Keratinocyte (primary cell): Measurements from ENCODE around the gene PIK3CB. TPM values are rescaled to one million over a fixed set of nuclear protein-coding genes. Genes with fewer than 3 reads are reported as not detected.

Source experiments
- DNase-seq: peaks from one replicate; pipeline ENCODE4 v3.0.0-alpha.2; 2011; ENCODE audit warnings: low read depth, missing footprints, low spot score
- FAIRE-seq: peaks from 2 replicates; lab custom pipeline; 2011; peaks lifted over from hg19 to GRCh38; lab: Jason Lieb, UNC
- H2AFZ ChIP-seq: 2 replicates; pipeline ENCODE4 v1.6.0; 2012; ENCODE audit warnings: low read length, control low read depth, inconsistent platforms; ENCODE audit not compliant: control insufficient read depth
- H3K27ac ChIP-seq: 2 replicates; pipeline ENCODE4 v1.5.1; 2011; ENCODE audit warnings: low read length; ENCODE audit not compliant: control insufficient read depth, insufficient read depth
- H3K27me3 ChIP-seq: 3 replicates; pipeline ENCODE4 v1.6.0; 2011; ENCODE audit warnings: low read length; ENCODE audit not compliant: control insufficient read depth, insufficient read depth; ENCODE audit errors: extremely low read depth
- H3K36me3 ChIP-seq, 2 experiments: 2 replicates in 1 of 2; 3 replicates in 1 of 2; pipeline ENCODE4 v1.5.1; 2011; ENCODE audit warnings: low read length in 2 of 2, mild to moderate bottlenecking in 1 of 2; ENCODE audit not compliant: control insufficient read depth in 2 of 2, insufficient read depth in 2 of 2; ENCODE audit errors: extremely low read depth in 1 of 2
- H3K4me1 ChIP-seq: 3 replicates; pipeline ENCODE4 v1.5.1; 2011; ENCODE audit warnings: low read length; ENCODE audit not compliant: control insufficient read depth, insufficient read depth; ENCODE audit errors: extremely low read depth
- H3K4me2 ChIP-seq: 3 replicates; pipeline ENCODE4 v1.6.0; 2011; ENCODE audit warnings: low read depth, low read length; ENCODE audit not compliant: control insufficient read depth, insufficient read depth; ENCODE audit errors: extremely low read depth
- H3K4me3 ChIP-seq, 3 experiments: fragments of 200-600 bp in 1 of 3; sonication (generic) in 1 of 3; 2 replicates in 2 of 3; 3 replicates in 1 of 3; pipeline ENCODE4 v1.5.1; 2011 to 2016; ENCODE audit warnings: low read length in 3 of 3, mild to moderate bottlenecking in 3 of 3, control low read depth in 2 of 3, inconsistent platforms in 1 of 3, low read depth in 1 of 3, mixed read lengths in 1 of 3, mixed run types in 1 of 3, moderate library complexity in 1 of 3; ENCODE audit not compliant: control insufficient read depth in 2 of 3, insufficient read depth in 2 of 3; ENCODE audit errors: extremely low read depth in 1 of 3
- H3K79me2 ChIP-seq: 2 replicates; pipeline ENCODE4 v1.6.0; 2012; ENCODE audit warnings: low read length; ENCODE audit not compliant: control insufficient read depth, insufficient read depth
- H3K9ac ChIP-seq: 3 replicates; pipeline ENCODE4 v1.6.0; 2011; ENCODE audit warnings: low read length; ENCODE audit not compliant: control insufficient read depth, insufficient read depth; ENCODE audit errors: extremely low read depth
- H3K9me1 ChIP-seq: 3 replicates; pipeline ENCODE4 v1.6.0; 2011; ENCODE audit warnings: low read length; ENCODE audit not compliant: control insufficient read depth, insufficient read depth; ENCODE audit errors: extremely low read depth
- H3K9me3 ChIP-seq: 2 replicates; pipeline ENCODE4 v1.5.1; 2012; ENCODE audit warnings: low read depth, low read length; ENCODE audit not compliant: control insufficient read depth
- H4K20me1 ChIP-seq: 3 replicates; pipeline ENCODE4 v1.6.0; 2011; ENCODE audit warnings: low read length; ENCODE audit not compliant: control insufficient read depth, insufficient read depth; ENCODE audit errors: extremely low read depth
- EZH2 ChIP-seq: IDR thresholded peaks from one replicate; pipeline ENCODE4 v1.6.1; 2012; ENCODE audit warnings: inconsistent platforms, mild to moderate bottlenecking, low read length, moderate library complexity
- dilution Hi-C: fragments of 300-500 bp; cut with MboI; formaldehyde crosslinking; loops from one replicate; pipeline ENCODE4 v1.7.0; 2020; ENCODE audit warnings: low sequenced_read_pairs; ENCODE audit not compliant: extremely low pct_ligation_motif_present
- polyA plus RNA-seq, 5 experiments: library from polyadenylated mRNA; depleted of rRNA in 3 of 5; stranded (reverse) in 3 of 5; stranded (forward) in 1 of 5; unstranded in 1 of 5; fragments of >200 nt; gene quantifications; 1 replicate in 1 of 5; 2 replicates in 3 of 5; 3 replicates in 1 of 5; pipeline versions ENCODE4 v1.2.1 to v1.2.3, GENCODE V29; 2011 to 2012; ENCODE audit warnings: missing spikeins in 2 of 5, low read depth in 1 of 5, low replicate concordance in 1 of 5
- TF ChIP-seq, protein P1 (sequence below), 3 experiments: IDR thresholded peaks in 1 of 3; conservative IDR thresholded peaks in 1 of 3; optimal IDR thresholded peaks in 1 of 3; 2 replicates in 2 of 3; 3 replicates in 1 of 3; pipeline versions ENCODE3 to v1.5.1; 2011; ENCODE audit warnings: low read length in 3 of 3, mild to moderate bottlenecking in 3 of 3, moderate library complexity in 2 of 3, control low read depth in 1 of 3, inconsistent platforms in 1 of 3; ENCODE audit not compliant: insufficient read depth in 2 of 3; ENCODE audit errors: extremely low read depth in 1 of 3

The PIK3CB gene
- polyA plus RNA-seq, 1 donor (not counting 4 experiments of a cell fraction or from before 2014, with no cell fraction given), result 19.9 TPM

- Histone ChIP-seq H3K9ac (peak overlapping the region; percentile 46), H3K4me2 (peak overlapping the region; percentile 78), H3K4me3 (peak overlapping the region in 1 of 3 experiments; percentile 23), H3K9me1 (no peaks in the 10 kb centered on the region), H3K36me3 (no peaks in the 10 kb centered on the region), H3K4me1 (peaks cover 14% of the 10 kb centered on the region), H3K27ac (peak overlapping the region; percentile 74), H3K9me3 (no peaks in the 10 kb centered on the region), H3K27me3 (no peaks in the 10 kb centered on the region), H2AFZ (peak overlapping the region; percentile 22), H3K79me2 (no peaks in the 10 kb centered on the region), H4K20me1 (no peaks in the 10 kb centered on the region)
- no peak for TF ChIP-seq EZH2
- TF ChIP-seq, protein P1, sequence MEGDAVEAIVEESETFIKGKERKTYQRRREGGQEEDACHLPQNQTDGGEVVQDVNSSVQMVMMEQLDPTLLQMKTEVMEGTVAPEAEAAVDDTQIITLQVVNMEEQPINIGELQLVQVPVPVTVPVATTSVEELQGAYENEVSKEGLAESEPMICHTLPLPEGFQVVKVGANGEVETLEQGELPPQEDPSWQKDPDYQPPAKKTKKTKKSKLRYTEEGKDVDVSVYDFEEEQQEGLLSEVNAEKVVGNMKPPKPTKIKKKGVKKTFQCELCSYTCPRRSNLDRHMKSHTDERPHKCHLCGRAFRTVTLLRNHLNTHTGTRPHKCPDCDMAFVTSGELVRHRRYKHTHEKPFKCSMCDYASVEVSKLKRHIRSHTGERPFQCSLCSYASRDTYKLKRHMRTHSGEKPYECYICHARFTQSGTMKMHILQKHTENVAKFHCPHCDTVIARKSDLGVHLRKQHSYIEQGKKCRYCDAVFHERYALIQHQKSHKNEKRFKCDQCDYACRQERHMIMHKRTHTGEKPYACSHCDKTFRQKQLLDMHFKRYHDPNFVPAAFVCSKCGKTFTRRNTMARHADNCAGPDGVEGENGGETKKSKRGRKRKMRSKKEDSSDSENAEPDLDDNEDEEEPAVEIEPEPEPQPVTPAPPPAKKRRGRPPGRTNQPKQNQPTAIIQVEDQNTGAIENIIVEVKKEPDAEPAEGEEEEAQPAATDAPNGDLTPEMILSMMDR (optimal IDR thresholded peaks at IDR 0.05 in 1 of 3, IDR thresholded peaks at IDR 0.05 in 1 of 3, conservative IDR thresholded peaks at IDR 0.05 in 1 of 3; ENCODE audit: extremely low read depth in 1 of 3, insufficient read depth in 2 of 3, low read length in 3 of 3), result no peak
- peak; percentile 99 for FAIRE-seq
- peak; percentile 62 for DNase-seq
- dilution Hi-C loops, result no loop called here
These were observed 208.9 kb downstream of the PIK3CB start for GRCh38 chr3:138625707-138626365.

- Histone ChIP-seq H3K4me3 (no peak overlapping the region), H4K20me1 (no peaks in the 10 kb centered on the region), H3K4me1 (peaks cover 14% of the 10 kb centered on the region), H3K27me3 (no peaks in the 10 kb centered on the region), H3K9me3 (no peaks in the 10 kb centered on the region), H3K9me1 (no peaks in the 10 kb centered on the region), H3K27ac (no peak overlapping the region), H2AFZ (no peak overlapping the region), H3K79me2 (no peaks in the 10 kb centered on the region), H3K4me2 (no peak overlapping the region), H3K9ac (no peak overlapping the region), H3K36me3 (no peaks in the 10 kb centered on the region)
- TF ChIP-seq, protein P1 (optimal IDR thresholded peaks at IDR 0.05 in 1 of 3, IDR thresholded peaks at IDR 0.05 in 1 of 3, conservative IDR thresholded peaks at IDR 0.05 in 1 of 3; ENCODE audit: extremely low read depth in 1 of 3, insufficient read depth in 2 of 3, low read length in 3 of 3), result no peak
- TF ChIP-seq EZH2, result no peak
- dilution Hi-C loops, result no loop called here
- DNase-seq (no peak), FAIRE-seq (no peak)
These were observed 210.2 kb downstream of the PIK3CB start for GRCh38 chr3:138624518-138624917.
